ENCODE measurements around the gene MKLN1.
A peak's percentile ranks its signal among the peaks of the same experiment; 100 is the strongest.
"Not testable (repeated sequence)": the region's sequence is repeated elsewhere in the genome, so short reads cannot be mapped to it uniquely, and the experiment has no call there.

The MKLN1 gene

DNA sequence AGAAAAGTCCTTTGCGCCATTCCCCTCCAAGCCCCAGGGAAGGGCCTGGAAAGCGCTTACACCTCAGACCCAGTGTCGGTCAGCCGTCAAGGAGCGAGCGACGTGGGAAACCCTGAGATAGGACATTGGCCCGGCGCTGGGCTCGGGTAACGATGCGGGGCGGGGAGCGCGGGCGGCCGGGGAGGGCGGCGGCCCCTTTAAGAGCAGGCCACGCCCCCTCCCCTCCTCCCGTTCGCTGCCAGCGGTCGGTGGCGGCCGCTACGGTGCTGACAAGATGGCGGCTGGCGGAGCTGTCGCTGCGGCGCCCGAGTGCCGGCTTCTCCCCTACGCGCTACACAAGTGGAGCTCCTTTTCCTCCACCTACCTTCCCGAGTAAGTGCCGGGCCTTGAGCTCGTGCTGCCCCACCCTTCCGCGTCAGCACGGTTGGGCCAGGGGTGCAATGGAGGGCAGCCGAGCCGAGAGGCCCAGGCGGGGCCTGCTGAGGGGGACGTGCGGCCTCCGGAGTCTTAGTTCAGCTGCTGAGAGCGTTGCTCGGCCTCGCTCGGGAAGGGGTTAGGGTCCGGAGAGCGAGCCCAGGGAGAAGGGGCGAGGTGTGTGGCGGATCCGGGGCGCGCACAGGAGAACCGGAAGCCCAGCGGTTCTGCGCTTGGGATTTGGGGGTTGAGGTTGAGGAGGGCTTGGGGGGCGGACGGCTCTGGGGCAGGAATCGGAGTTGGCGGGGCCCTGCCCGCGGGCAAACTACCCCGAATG is at the start of gene MKLN1:
Gene MKLN1 (plus strand): TSS at position 251 of the 751 bp plus-strand sequence. CDS start 24 bp downstream, at position 275.
- DNase-seq = peak; percentile 76

- no peak for DNase-seq
These were observed 48.6 kb upstream of the MKLN1 start for GRCh38 chr7:131279044-131279443.

GRCh38 chr7:131281266-131282048 is 46.2 kb upstream of the MKLN1 start:
- no peak for DNase-seq

DNA sequence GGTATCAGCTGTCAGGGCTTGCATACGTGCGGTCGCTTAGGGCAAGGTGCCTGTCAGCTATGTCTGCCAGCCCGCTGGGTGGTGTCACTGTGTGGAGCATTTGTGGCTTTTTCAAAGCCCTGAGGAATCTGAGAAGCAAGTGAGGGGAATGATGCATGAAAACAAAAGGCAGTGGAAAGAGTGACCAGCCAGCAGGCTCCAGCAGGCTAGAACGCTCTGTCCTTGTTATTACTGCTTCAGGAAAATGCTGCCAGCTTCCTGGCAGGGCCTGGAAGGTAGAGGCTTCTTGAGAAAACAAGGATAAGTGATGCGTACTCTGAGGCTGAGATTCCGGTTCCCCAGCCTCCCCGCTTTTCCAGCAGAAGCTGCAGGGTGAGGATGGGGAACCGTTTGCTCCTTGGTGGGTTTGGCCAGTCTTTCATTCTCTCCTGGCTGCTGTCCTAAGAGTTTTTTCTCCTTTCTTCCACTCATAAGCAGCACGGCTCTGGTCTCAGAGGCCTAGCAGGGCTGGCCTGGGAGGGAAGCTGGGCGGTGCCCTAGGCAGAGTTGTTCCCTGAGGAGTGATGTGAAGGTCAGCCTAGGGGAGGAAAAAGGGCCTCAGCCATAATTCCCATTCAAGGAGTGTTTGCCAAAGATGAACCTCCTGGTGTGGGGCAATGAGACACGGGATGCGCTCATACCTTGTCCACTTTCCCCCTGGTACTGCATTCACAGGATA is 42.8 kb upstream of the MKLN1 start:
- DNase-seq = no peak

- no peak for DNase-seq
These were observed 42.1 kb upstream of the MKLN1 start for GRCh38 chr7:131285556-131285955.

GRCh38 chr7:131288450-131288849 is 39.2 kb upstream of the MKLN1 start:
- DNase-seq = no peak

DNA sequence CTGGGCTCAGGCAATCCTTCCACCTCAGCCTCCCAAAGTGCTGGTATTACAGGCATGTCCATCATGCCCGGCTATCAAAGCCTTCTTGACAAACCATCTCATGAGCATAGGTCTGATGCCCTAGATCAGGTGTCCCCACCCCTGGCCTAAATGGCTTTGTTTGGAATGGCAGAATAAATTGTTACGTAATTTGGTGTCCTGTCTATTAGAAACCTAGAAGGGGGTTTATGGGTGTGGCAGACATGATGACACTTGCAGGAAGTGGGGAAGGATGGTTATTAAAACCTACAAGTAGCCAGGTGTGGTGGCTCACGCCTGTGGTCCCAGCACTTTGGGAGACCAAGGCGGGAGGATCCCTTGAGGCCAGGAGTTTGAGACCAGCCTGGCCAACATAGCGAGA is 38.6 kb upstream of the MKLN1 start:
- DNase-seq = no peak

DNA sequence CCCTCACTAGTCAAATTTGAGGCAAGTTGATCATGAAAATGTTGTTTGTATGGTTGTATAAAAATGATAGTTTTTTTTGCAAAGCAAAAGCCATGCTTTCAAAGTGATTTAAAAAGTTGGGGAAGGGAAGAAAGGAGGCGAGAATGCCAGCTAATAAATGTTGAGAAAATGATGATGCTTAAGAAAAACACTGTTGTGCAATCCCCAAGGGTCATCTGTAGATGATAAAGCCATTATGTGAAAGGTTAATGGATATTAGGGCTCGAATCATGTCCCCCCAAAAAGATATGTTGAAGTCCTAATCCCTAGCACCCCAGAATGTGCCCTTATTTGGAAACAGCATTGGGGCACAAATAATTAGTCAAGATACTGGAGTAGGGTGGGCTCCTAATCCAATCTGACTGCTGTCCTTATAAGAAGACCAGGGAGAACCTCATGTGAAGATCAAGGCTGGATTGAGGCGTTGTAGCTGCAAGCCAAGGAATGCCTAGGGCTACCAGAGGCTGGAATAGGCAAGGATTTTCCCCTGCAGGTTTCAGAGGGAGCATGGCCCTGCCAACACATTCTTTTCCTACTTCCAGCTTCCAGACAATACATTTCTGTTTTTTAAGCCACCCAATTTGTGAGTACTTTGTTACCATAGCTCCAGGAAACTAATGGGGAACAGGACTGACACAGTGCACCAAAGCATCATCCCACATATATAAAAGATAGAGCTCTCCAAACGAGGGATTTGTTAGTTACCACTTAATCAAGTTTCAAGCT is 35.4 kb upstream of the MKLN1 start:
- DNase-seq = no peak

DNA sequence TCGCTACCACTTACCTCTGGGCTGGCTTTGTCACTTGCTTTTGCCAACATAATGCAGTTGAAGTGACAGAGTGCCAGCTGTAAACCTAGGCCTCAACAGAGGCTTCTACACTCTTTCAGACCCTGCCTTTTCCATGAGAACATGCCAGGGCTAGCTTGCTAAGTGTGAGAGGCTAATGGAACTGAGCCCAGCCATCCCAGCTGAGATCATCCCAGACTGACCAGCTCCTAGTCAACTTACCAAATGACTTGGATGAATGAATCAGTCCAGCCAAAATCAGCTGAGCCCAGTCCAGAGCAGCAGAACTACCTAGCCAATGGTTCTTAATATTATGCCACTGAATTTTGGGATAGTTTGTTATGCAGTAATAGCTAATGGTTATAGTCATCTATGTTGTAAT is 34.7 kb upstream of the MKLN1 start:
- DNase-seq = no peak

GRCh38 chr7:131294553-131294952 is 33.1 kb upstream of the MKLN1 start:
- no peak for DNase-seq

DNA sequence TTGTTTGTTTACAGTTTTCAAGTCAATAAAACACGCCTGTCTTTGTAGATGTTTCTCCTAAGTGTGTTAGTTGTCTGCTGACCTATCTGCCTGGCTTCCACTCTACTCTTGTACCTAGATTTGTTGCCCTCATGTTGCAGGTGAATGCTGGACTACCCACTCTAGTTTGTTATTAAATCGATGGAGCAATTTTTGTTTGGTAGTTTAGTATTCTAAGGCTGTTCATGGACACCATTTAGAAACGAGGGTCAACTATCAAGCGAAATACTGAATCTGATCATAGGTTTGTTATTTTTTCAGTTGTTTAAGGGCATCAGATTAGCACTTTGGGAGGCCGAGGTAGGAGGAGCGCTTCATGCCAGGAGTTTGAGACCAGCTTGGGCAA is 29.1 kb upstream of the MKLN1 start:
- DNase-seq = no peak

DNA sequence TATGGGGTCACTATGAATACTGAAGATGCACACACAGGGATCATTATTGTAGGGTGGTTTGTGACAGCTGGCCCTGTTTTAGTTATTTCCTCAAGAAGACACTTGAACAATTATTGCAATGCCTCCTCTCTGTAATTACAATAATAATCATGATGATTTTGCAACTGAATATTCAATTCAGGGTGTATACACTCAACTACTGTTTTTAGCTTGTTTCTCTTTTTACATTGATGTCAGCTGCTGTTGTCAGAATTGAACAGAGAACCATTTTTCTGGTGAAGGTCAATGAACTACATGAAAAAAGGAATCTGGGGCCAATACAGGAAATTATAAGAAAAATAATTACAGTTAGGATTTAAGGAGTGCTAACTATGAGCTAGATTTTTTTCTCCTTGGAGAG is 28.6 kb upstream of the MKLN1 start:
- DNase-seq = no peak

GRCh38 chr7:131300078-131300477 is 27.6 kb upstream of the MKLN1 start:
- no peak for DNase-seq

DNA sequence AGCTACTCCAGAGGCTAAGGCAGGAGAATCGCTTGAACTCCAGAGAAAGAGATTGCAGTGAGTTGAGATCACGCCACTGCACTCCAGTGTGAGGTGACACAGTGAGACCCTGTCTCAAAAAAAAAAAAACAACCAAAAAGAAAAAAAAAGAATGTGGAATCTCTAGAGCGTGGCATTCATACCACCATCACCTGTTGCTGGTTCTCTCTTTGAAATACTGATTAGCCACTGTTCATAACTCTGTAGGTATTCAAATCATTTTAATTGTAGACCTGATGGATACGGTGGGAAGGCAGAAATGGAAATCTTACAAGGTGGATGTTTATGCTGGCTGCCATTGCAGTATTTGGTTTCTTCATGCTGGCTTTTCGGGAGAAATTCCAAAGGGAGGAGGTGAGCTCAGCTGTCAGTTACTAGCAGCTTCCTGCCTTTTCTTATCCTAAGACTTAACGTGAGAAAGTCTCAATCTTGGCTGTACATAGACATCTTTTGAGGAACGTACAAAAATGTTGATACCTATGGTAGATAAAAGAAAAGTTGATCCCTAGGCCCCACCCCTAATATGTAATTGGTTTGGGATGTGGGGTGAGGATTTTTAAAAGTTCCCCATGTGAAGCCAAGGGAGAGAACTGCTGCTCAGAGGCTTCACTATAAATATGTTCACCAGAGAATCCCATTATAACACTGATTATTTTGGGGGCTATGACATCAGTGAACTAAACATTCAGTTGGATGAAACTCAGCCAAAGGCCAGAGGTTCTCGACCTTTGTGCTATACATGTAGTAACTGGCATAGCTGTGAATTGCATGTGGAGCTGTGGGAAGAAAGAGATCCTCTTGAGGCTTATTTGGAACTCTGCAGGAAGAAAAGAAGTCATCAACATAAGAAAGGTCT is 26.9 kb upstream of the MKLN1 start:
- no peak for DNase-seq

- DNase-seq = no peak
These were observed 25.2 kb upstream of the MKLN1 start for GRCh38 chr7:131302446-131302845.

DNA sequence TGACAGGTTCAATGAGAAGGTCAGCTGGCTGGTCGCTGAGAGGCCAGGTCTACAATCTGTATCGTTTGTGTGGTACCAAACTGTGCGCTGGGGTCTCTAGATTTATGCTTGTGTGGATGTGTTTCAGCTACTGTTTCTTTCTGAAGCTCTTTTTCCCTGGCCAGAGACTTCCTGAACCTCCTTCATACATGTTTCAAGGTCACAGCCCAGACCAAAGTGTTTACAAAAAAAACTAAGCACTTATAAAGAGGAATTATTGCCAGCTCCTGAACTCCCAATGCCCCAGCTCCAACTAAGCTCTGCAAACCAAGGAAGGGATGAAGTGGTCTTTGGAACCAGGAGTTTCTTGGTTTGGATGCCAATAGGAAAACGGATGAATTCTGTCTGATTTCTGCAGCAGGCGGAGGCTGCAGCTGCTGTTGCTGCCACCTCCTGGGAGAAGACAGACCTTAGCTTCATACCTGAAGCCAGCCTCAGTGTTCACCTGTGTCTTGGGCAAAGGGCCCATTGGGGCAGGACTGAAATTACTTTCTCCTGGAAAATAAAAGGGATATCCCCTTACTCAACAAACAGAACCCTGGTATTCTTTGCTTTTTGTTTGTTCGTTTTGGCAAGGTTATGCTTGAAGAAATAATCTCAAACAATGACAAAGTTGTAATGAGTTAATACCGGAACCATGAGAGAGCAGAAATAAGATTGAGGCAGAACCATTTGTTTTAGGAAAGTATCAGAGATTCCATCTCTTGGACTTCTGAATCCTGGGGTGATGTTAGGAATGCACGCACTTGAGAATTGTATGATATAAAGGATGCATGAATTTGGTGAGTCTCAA is 24.6 kb upstream of the MKLN1 start:
- no peak for DNase-seq

- no peak for DNase-seq
These were observed 22.5 kb upstream of the MKLN1 start for GRCh38 chr7:131305152-131305551.

- DNase-seq = not testable (repeated sequence)
These were observed 21.6 kb upstream of the MKLN1 start for GRCh38 chr7:131306041-131306440.

- DNase-seq = no peak
These were observed 20.9 kb upstream of the MKLN1 start for GRCh38 chr7:131306777-131307176.

DNA sequence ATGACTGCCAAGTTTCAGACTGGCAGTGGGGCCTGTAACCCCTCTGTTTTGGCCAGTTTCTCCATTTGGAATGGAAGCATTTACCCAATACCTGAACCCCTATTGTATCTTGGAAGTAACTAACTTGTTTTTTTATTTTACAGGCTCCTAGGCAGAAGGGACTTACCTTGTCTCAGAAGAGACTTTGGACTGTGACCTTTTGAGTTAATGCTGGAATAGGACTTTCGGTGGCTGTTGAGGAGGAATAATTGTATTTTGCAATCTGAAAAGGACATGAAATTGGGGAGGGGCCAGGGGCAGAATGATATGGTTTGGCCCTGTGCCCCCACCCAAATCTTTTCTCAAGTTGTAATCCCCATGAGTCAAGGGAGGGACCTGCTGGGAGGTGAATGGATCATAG is 20.0 kb upstream of the MKLN1 start:
- DNase-seq = no peak

GRCh38 chr7:131312838-131313237 is 14.8 kb upstream of the MKLN1 start:
- no peak for DNase-seq
